Thyroid gland (tissue), 4 donors: ENCODE results near the gene TMTC3.

Experiments
- CTCF ChIP-seq, 6 experiments: fragments of 200-600 bp in 3 of 6; fragments of 450-650 bp in 3 of 6; sonication (generic) in 3 of 6; IDR thresholded peaks; one replicate each; pipeline ENCODE4 v1.5.1; 2016 to 2019; ENCODE audit warnings: antibody characterized with exemption in 6 of 6, mild to moderate bottlenecking in 2 of 6, inconsistent platforms in 1 of 6, moderate library complexity in 1 of 6
- POLR2A ChIP-seq, 2 donors: fragments of 450-650 bp; IDR thresholded peaks; one replicate each; pipeline ENCODE4 v1.6.1; 2017; ENCODE audit warnings: antibody characterized with exemption in 2 of 2, mild to moderate bottlenecking in 2 of 2, moderate library complexity in 1 of 2

- TF ChIP-seq CTCF (IDR thresholded peaks at IDR 0.05): no peak
- TF ChIP-seq POLR2A (IDR thresholded peaks at IDR 0.05): no peak
These were observed 52.8 kb downstream of the TMTC3 start for GRCh38 chr12:88194868-88195267.
